HUDEP-2 (cell line): ENCODE results near the gene RMND5A.

Source experiments
- DNase-seq, 76 experiments: peaks; one replicate each; lab custom pipeline; 2025; ENCODE audit not compliant: unreplicated experiment in 76 of 76; lab: John Stamatoyannopoulos, UW

The RMND5A gene

GRCh38 chr2:86760371-86760770 is 40.3 kb downstream of the RMND5A start:
- no peak for DNase-seq

DNA sequence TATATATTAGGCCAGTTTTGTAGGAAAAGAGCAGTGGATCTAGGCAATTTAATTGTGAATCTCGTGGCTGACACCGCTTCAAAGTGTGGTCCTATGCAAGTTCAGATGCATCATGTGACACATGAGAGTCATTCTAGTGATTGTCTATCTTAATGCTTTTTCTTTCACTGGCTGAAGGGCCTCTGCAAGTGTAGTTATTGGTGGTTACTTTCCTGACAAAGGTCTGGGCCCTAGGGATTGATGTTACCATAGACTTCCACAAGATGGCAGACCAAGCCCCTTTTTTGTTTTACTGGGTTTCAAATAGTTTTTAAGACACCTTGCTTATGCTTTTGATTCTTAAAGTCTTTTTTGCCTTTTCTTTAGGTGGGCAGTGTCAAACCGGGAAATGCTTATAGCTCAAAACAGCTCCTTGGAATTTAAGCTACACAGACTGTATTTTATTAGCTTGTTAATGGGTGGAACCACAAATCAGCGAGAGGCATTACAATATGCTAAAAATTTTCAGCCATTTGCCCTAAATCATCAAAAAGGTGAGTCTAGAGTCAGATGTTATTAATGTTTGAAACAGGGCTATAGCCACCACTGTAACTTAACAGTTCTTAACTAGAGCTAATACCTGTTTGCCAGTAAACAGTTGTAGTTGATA is 44.7 kb downstream of the RMND5A start:
- DNase-seq, result peak in 22 of 76 experiments; percentile 2 to 62 (median 26)

GRCh38 chr2:86765310-86765695 is 45.2 kb downstream of the RMND5A start:
- DNase-seq, result no peak

GRCh38 chr2:86768189-86768949 is 48.3 kb downstream of the RMND5A start:
- DNase-seq, result no peak

DNA sequence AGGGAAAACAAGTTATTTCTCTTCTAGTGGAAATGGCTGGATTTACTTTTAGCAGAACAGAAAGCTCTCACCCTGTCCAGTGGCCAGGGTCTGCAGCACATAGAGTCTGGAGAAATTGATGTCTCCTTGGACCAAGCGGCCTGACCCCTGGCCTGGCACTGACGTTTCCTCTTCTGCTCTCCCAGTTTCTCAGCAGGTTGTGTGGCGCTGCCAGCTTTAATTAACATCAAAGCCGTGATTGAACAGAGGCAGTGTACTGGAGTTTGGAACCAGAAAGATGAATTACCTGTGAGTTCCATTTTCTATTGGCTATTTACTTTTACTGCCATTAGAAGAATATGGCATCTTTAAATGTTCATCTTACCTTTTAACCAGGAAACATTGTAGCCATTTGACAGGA is 49.7 kb downstream of the RMND5A start:
- no peak for DNase-seq

DNA sequence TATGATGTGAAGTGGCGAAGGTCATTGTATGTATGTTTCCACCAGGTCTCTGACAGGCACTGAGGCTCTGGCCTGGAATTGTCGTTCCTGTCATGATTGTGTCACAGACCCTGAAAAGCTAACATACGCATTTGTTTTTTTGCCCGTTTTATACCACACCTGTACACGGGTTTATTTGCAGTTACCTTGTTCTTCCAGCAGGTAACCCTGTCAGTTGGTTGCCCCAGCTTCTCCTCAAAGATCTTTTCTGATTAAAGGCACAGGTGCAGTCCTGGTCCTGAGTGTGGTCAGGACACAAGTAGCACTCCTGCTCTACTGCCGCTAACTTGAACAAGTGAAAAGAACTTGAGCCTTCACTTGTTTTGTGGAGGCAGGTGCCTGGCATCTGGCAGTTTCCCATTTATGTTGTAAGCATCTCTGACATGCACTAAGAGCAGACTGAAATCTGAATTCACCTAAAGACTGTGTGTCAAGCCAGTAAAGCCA is 50.8 kb downstream of the RMND5A start:
- no peak for DNase-seq

- no peak for DNase-seq
These were observed 52.5 kb downstream of the RMND5A start for GRCh38 chr2:86772611-86773010.

- no peak for DNase-seq
These were observed 54.8 kb downstream of the RMND5A start for GRCh38 chr2:86774862-86775261.

DNA sequence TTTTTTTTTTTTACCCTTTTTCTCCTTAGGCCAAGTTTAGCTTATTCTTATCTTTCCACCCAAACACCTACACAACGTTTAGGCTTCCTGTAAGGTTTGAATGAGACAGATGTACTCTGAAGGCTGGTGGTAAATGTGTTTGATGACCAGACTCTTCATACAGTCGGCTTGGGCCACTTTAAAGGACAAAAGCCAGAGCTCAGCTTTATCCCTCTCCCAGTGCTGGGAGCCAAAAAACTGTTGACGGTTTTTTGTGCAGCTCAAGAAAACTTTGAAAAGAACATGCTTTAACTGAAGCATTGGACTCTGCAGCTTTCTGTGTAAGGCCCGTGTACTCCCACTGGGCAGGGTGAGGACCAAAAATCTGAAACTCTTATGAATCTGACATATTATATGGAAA is 55.2 kb downstream of the RMND5A start:
- no peak for DNase-seq

DNA sequence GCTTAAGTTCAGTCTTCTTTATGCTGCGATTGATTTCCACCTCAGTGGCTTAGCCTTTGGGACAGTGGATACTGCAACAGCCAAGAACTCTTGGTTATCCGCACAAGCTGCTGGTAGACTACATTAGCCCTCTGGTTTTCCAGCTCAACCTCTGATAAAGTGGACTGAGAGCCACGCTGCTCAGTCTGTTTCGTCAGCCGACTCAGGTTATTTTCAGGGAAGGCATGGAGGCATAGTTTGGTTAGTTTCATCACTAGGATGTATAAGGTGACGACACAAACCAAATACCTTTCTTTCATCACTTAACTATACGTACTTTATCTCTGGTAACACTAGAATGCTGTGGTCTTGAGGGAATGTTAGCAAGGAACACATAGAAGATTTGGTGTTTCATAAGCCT is 56.4 kb downstream of the RMND5A start:
- DNase-seq, result no peak

GRCh38 chr2:86778957-86779356 is 58.9 kb downstream of the RMND5A start:
- DNase-seq, result no peak

DNA sequence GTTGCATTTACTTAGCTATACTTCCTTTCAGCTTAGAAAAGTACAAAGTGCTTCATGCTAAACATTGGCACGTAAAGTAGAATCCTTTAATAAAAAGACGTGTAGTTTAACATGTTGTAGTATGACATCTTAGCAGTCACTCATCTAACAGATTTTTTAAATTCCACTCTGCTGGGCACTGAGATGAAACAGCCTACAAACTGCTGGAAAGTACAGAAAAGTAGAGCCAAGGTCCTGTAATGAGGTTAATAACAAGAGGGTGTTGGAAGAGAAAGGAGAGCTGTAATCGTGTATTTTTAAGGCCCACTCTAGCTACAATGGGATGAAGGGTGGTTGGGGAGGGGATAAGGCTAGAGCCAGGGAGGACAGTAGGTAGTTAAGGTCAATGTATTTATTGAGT is 59.9 kb downstream of the RMND5A start:
- no peak for DNase-seq

GRCh38 chr2:86781363-86781762 is 61.3 kb downstream of the RMND5A start:
- DNase-seq, result no peak

GRCh38 chr2:86782748-86783147 is 62.7 kb downstream of the RMND5A start:
- DNase-seq, result no peak

DNA sequence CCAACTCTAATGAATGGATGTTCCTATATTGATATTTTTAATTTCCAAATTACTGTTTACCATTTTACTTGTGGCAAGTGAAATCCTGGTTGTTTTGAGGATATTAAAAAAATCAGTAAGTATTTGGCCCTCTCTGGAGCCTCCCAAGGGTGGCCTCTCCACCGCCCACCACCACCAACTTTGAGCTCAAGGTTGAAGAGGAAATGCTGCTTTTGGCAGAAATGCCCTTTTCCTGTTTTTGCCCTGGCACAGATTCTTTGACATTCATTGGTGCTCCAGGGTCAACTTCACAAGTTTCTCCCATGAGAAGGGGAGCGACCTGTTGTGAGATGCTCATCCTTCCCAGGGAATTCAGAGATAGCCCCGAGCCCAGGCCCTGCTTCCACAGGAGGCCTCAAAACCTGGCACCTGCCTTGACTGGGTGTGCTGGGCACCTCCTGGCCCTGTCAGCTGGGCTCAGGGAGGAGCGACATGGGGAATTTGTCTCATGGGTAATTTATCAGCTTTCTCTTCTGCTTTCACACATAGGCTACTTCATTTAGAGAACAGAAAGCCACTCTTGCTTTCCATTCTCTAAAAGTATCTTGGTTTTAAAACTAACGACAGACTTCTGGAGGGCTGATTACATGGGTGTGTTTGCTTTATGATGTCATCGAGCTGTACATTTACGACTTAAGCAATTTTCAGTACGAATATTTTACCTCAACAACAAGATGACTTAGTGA is 63.7 kb downstream of the RMND5A start:
- no peak for DNase-seq

DNA sequence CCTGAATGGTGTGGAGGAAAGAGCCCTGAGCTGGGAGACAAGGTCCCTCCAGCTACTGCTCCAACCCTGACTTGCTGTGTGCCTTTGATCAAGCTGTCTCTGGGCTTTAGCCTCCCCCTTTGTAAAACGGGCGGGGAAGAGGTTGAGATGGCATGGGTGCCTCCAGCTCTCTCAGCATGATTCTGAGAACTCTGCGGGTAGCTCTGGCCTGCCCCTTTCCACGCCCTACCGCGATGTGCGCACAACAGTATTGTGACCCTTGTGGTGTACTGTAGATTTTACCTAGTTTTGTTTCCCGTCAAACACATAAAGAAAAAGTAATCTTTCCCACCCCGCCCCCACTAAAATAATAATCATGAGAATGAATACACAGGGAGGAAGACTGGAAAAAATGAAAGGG is 65.4 kb downstream of the RMND5A start:
- DNase-seq, result no peak

DNA sequence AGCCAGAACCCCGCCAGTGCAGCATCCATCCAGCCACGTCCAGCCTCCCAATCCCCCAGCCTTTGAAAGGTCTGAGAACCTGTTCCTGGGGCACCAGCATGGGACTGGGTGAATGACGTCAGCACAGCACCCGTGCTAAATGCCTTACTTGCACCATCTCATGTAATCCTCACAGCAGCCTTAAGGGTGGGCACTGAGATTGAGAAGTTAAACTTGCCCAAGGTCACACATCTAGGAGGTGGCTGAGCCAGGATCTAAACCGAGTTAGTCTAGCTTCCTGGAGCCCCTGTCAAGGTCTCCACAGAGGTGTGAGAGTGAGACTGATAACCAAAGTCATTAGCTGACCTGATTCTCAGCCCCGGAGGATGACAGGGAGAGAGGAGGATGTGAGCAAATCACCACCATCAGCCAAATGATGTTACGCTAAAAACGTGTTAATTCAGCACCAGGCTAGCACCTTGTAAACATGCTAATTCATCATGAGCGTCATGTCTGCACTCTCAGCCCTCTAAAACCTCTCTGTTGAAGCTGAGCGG is 66.0 kb downstream of the RMND5A start:
- DNase-seq, result peak in 1 of 76 experiments; percentile 13

DNA sequence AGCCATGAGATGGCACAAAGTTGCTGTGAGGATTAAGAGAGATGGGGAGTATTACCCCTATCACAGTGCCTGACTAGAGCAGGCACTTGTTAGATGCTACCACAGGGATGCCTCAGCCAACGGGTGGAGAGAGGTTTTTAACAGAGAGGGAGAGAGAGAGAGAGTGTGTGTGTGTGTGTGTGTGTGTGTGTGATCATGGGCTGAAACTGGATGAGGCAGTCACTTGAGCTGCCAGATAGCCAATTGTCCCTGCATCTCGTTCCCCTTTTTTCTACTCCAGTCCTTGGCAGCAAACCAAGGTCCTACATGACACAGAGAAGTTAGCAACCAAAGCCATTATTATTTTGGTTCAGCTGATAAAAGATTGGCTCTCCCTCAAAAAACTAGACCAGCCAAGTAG is 67.6 kb downstream of the RMND5A start:
- DNase-seq, result peak in 4 of 76 experiments; percentile 11 to 46 (median 24)

DNA sequence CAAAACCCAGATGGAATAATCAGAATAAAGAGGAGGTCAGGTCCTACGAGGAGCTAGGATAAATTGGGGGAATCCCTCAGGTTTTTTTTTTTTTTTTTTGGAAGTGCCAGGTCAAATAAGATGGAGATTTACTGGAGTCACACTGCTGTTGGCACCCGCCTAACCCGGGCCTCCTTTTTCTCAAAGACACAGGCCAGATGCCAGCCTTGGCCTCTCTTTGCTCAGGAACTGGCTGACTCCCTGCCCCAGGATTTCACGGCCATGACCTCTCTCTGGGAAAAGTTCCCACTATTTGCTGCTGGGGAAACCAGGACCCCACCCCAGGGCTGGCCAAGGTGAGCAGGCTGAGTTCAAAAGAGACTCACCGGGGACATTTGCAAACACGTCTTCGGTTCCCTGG is 68.1 kb downstream of the RMND5A start:
- no peak for DNase-seq

DNA sequence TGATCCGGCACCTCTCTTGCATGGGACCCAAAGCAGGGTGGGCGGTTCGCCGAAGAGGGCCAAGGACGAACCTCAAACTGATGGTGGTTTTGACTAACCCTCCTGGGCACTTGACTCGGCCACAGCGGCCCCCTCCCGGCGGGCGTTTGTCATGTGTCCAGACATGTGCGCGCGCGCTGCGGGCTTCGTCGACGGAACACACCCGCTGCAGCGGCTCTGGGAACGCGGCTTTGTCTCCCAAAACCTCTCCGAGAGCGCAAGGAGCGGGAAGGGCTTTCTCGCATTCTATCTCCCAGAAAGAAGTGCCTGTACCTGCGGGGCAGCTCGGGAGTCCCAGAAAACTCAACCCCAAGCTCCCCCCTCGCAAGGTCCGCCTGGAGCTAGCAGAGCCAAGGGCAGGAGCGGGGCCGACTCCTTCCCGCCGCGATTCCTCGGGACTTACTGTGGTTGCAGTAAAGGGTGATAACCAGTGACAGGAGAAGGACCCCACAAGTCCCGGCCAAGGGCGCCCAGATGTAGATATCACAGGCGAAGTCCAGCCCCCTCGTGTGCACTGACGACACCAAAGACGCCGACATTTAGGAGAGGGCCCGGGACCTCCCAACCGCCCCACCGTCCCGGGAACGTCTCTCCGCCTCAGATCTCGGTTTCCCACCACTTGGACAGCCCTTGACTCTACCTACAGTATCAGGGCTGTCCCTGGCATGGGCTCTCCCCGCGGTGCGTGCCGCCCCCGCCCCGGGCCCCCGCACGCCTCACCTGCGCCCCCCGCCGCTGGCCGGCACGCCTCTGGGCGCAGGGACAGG is 69.0 kb downstream of the RMND5A start:
- DNase-seq, result no peak
